ENCODE data around the gene LRRC74B. TPM values are rescaled to one million over a fixed set of nuclear protein-coding genes. Genes with fewer than 3 reads are reported as not detected.
"Not testable (repeated sequence)": the region's sequence is repeated elsewhere in the genome, so short reads cannot be mapped to it uniquely, and the experiment has no call there.

Gene LRRC74B, protein sequence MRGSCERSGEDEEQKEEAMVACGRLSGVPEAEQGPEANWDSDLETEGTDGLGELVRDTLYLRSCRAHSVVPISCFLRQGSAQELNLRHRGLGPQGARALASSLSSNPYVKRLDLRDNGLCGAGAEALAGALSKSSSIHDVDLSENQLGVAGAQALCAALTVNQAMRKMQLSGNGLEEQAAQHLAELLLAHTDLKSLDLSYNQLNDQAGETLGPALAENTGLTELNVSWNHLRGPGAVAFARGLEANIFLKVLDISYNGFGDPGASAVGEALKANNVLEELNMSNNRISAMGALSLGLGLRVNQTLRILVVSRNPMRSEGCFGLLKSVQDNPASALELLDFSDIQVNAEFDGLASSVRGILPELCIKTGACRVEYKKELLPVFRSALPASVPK
- not detected in 2 replicates for total RNA-seq (2014; rRNA removed; shearing (Covaris generic))

DNA sequence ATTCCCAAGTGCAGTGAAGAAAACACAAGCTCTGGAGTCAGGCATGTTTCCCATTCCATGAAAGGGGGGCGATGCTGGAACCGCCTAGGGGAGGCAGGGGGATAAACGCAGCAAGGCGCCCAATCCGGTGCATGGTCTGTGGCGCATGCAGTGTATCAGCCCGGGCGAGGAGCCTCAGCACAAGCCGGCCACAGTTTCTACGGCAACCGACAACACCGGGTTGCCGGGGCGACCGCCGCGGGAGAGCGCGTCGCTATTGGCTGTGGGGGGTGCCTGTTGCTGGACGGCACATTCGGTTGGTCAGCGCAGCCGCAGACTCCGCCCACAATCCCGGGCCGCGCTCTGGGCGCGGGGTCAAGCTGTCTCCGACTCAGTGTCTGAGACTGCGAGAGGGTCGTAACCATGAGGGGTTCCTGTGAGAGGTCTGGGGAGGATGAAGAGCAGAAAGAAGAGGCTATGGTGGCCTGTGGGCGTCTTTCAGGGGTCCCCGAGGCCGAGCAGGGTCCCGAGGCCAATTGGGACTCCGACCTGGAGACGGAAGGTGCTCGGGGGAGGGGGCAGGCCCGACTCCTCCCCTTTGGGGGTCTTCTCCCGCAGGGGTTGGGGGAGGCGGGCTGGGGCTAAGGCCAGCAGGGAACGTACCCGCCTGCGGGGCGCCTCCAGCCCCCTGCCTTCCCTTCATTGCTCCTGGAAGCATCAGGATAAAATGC, at the start of gene LRRC74B:
LRRC74B (plus strand) TSS at position 362 of the 710 bp plus-strand sequence; CDS start at position 403, 41 bp downstream.
- Histone ChIP-seq H3K27me3 (no peaks in the 10 kb centered on the region), H3K36me3 (no peaks in the 10 kb centered on the region), H3K9me3 (replicated peaks) (no peaks in the 10 kb centered on the region), H3K27ac (peak within 1 kb of the TSS; percentile 86), H3K4me1 (peaks cover 24% of the 10 kb centered on the region), H3K4me3 (peak within 1 kb of the TSS; percentile 63)
- peak; percentile 92 to 93 for DNase-seq

DNA sequence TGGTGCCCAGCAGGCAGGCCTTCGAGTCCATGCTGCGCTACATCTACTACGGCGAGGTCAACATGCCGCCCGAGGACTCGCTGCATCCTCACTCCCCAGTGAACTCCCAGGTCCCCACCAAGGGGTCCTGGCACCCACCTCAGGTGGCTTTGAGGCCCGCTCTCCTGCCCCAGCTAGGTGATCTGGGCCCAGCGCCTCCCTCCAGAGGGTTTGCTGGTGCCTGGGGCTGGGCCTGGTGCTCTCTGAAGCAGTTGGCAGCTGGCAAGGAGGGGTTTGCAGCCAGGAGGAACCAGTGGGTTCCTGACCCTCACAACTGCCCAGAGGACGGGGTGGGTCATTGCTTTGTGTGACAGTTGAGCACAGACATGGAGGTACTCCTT, 49.7 kb upstream of the LRRC74B start:
- Histone ChIP-seq H3K4me1 (peaks cover 6% of the 10 kb centered on the region; the same call in 1 of the 2 replicates), H3K27me3 (no peaks in the 10 kb centered on the region), H3K36me3 (peaks cover 9% of the 10 kb centered on the region), H3K4me3 (no peak overlapping the region), H3K27ac (no peak overlapping the region), H3K9me3 (replicated peaks) (no peaks in the 10 kb centered on the region)
- no peak for DNase-seq

DNA sequence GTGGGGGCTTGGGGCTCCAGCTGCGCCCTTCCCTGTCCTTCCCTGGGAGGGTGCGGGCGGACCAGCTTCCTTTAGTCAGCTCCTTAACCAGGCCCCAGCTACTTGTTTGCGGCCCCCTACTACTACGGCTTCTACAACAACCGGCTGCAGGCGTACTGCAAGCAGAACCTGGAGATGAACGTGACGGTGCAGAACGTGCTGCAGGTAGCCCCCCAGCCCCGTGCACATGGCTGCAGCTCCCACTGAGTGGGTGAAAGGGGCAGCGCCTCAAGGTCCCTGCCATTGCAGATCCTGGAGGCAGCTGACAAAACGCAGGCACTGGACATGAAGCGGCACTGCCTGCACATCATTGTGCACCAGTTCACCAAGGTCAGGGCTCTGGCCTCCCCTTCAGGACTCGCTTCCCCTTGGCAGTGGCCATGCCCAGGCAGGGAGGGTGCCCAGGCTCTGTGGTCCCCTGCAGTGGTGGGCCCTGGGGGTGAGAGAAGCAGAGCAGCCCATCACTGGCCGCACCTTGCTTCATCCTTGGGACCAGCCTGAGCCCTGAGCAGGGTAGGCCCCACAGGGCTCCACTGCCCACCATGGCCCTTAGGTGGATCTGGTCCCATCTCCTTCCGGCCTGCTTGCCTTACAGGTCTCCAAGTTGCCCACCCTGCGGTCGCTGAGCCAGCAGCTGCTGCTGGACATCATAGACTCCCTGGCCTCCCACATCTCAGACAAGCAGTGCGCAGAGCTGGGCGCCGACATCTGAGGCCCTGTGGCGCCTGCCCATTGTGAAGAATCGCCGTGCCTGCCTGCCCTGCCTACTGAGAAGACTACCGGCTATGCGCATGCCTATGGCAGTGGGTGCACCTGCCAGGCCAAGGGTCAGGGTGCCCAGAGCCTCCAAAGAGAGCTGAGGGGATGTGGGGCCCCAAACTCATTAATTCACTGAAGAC, 48.9 kb upstream of the LRRC74B start:
- H3K4me3 ChIP-seq, result no peak overlapping the region
- no peaks in the 10 kb centered on the region for H3K27me3 ChIP-seq
- no peak overlapping the region for H3K27ac ChIP-seq
- DNase-seq, result no peak
- peaks cover 6% of the 10 kb centered on the region; the same call in 1 of the 2 replicates for H3K4me1 ChIP-seq
- H3K9me3 ChIP-seq (replicated peaks), result no peaks in the 10 kb centered on the region
- H3K36me3 ChIP-seq, result peaks cover 9% of the 10 kb centered on the region

DNA sequence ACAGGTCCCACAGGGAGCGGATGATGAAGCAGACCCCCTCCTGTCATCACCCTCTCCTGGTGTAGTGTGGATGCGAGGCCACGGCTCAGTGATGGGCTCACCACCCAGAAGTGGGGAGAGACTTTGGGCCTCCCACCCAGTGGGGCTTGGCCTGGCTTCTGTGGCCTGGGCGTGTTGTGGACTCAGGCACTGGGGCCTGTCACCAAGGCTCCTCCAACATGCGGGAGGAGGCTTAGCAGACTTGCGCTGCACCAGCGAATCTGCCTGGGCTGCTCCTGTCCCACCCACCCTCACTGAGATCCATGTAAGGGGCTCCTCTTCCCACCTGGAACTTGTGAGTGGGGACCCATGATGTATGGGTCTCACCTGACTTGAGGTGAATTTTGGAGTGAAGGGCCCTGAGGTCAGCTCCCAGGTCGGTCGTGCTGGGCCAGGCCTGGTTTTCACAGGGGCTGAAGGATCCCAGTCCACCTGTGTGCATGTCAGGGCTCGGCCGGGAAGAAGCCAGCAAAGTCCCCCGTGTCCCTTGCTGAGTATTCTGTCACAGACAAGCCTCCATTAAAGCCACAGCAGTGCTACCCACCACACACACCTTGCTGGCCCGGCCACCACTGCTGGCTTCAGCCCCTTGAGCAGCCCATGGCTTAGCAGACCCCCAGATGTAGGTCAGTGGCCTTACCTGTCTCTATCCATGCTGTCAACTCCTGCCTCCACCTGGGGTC, 48.0 kb upstream of the LRRC74B start:
- Histone ChIP-seq H3K27ac (no peak overlapping the region), H3K9me3 (replicated peaks) (no peaks in the 10 kb centered on the region), H3K27me3 (no peaks in the 10 kb centered on the region), H3K36me3 (peaks cover 9% of the 10 kb centered on the region), H3K4me1 (peaks cover 6% of the 10 kb centered on the region; the same call in 1 of the 2 replicates), H3K4me3 (no peak overlapping the region)
- no peak for DNase-seq

DNA sequence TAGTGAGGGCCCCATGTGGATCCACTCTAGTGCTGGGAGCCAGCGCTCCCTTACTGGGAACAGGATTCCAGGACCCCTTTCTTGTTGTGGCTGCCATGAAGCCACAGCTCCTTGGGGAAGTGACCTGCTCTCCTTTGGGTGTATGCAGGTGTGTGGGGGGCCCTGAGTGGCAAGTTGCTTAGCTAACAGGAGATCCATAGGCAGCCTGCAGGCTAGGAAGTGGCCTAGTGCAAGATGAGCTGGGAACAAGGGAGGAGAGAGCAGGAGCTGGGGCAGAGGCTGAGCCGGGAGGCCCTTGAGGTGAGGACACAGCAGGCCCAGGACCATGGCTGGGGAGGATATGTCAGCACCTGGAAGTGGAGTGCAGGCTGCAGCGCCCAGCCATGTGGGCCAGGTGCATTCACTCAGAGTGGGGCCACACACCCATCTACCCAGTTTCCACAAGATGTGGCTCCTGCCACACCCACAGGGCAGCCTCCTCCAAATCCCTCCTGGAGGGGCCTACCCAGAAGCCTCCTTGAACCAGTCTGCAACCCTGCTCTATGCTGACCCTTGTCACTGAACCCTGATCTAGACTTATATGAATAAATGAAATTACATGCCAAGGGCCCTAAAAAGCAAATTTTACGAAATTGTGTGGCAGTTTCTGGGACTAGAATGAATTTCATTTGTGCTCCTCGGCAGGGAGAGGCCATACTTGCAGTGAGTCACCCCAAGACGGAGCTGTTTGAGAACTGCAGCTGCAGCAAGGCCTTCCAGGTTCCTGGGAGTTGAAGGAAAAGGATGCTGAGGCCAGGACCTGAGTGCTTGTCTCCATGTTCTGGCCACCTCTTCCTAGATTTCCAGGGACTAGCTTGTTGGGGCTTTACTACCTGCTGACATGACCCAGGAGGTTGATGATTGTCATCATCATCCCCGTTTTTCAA, 47.1 kb upstream of the LRRC74B start:
- peaks cover 7% of the 10 kb centered on the region for H3K4me1 ChIP-seq
- H3K27me3 ChIP-seq, result no peaks in the 10 kb centered on the region
- H3K27ac ChIP-seq, result no peak overlapping the region
- no peaks in the 10 kb centered on the region for H3K9me3 ChIP-seq (replicated peaks)
- no peak overlapping the region for H3K4me3 ChIP-seq
- H3K36me3 ChIP-seq, result peaks cover 9% of the 10 kb centered on the region
- no peak for DNase-seq

DNA sequence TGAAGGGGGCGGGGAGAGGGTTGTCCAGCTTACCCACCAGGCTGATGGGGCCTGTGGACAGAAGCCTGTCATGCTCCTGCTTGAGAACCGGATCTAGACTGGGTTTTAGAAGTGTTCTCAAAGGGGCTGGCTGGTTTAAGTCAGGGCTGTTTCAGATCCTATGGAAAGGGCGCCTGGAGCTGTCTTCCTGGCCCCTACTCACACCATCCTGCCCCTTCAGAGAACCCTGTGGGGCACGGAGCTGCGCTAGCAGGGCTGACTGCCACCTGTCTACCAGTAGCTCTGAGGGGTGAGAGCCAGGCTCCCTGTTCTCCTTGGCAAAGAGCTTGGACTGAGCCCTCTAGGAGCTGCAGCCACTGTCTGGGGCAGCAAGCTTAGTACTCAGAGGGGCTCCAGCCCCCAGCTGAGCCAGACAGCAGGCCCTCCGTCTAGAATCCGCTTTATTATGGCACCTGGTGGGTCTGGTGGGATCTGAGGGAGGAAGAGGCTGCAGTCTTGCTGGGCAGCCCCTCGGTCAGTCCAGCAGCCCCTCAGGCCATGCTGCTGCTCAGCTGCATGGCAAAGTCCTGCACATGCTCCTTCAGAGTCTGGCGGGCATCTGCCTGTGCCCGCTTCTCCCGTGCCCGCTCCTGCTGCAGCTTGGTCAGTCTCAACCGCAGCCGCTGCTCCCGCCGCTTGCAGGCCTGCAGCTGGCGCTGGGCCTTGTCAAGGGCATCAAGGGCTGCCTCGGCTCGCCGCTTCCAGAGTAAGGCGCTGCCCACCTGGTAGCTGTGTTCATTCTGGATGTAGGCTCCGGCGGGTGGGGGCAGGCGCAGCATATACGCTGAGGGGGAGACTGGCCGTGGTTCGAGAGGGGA, 46.2 kb upstream of the LRRC74B start:
- H3K36me3 ChIP-seq, result peaks cover 9% of the 10 kb centered on the region
- no peak overlapping the region for H3K4me3 ChIP-seq
- DNase-seq, result no peak
- H3K4me1 ChIP-seq, result peaks cover 10% of the 10 kb centered on the region
- H3K27me3 ChIP-seq, result no peaks in the 10 kb centered on the region
- no peaks in the 10 kb centered on the region for H3K9me3 ChIP-seq (replicated peaks)
- no peak overlapping the region for H3K27ac ChIP-seq

DNA sequence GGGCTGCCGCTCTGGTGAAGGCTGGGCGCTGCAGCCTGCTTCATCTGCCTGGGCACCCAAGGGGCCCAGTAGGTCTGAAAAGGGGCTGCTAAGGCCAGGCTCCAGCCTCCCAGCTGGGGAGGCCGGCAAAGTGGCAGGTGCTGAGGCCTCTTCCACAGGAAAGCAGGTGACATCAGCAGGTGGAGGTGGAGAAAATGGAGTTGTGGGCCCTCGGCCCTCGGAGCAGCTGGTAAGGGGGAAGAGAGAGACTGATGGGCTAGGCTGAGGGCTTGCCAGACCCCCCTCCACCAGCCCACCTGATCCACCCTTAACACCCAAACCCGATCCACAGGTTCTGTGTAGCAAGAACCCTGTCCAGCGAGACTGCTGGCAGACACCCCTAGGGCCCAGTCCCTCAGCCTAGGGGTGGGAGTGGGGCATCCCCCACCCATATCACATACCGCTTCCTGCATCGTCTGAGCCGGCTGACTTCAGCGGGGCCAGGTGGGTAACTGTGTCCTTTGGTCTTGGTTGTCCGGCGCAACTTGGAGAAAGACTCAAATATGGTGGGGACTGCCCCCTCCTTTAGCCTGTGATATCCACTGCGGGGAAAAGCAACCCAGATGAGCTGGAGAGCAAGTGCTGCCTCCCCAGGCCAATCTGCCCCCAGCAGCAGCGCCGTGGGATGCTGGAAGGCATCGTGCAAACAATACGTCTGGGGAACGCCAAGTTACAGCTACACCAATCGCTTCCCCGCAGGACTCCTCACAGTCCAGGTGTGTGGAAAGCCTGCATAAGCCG, 45.3 kb upstream of the LRRC74B start:
- Histone ChIP-seq H3K27ac (peak overlapping the region; percentile 98), H3K36me3 (peaks cover 10% of the 10 kb centered on the region)

DNA sequence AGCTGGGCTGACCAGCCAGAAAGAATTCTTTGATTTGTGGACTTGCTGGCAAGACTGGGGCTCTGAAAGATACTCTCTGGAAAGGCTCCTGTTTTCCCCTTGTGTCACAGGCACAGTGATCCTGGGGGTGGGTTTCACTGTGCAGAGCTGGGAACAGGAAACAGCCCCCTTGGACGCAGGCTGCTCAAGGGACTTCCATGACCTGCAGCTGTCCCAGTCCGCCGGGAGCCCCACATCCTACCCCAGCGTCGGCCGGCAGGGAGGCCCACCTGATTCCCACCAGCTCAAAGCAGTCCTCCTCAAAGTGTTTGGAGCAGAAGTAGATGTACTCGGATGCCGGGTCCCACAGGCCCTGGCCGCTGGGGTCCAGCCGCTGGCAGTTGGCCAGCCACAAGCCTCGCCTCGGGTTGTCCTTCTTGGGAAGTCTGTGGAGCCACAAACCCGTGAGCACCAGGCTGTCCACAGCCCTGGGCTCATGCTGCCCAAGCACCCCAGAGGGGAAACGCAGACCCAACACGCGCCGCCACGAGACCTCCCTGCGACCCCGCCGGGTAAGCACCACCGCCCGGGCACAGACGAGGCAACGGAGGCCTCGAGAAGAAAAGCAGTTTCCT, 44.7 kb upstream of the LRRC74B start:
- H3K9me3 ChIP-seq (replicated peaks), result no peaks in the 10 kb centered on the region
- peak overlapping the region; percentile 90 for H3K4me3 ChIP-seq
- H3K36me3 ChIP-seq, result peaks cover 13% of the 10 kb centered on the region
- no peaks in the 10 kb centered on the region for H3K27me3 ChIP-seq
- H3K27ac ChIP-seq, result peak overlapping the region; percentile 98
- peaks cover 10% of the 10 kb centered on the region for H3K4me1 ChIP-seq
- peak in 1 of 2 experiments; percentile 47 for DNase-seq

More for the DNA sequence above, 45.3 kb upstream of the LRRC74B start:
- H3K27me3 ChIP-seq, result no peaks in the 10 kb centered on the region
- no peak for DNase-seq
- no peaks in the 10 kb centered on the region for H3K9me3 ChIP-seq (replicated peaks)
- peaks cover 10% of the 10 kb centered on the region for H3K4me1 ChIP-seq
- H3K4me3 ChIP-seq, result peak overlapping the region; percentile 90

DNA sequence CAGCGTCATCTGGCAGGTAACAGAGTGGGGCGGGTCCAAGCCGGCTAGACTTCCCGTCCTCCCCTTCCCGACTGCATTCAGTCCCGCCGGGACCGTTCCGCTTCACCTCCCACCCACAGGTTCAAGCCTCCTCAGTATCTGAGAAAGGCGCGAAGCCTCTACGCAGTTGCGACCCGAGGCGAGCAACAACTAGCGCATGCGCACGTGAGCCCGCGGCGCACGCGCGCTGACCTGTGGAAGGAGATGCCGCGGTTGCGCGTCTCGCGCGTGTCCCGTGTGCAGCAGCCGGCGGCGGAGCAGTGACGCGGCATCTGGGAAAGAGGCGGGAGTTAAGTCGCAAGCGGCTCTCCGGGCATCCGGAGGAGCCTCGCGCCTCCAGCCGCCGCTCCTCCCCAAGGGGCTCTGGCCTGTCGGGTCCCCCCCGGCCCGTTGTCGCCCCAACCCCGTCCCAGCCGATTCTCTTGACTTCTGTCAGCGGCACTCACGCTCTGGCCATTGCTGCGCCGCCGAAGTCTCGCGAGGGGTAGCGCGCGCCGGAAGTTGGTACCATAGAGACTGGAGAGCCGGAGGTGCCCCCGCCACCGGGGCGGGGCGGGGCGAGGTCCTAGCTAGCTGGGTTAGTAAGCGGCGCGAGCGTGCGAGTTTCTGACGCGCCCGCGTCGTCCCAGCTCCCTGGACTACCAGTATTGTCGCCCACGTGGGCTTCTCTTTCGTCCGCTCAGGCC, 44.0 kb upstream of the LRRC74B start, which contains the start of gene THAP7:
THAP7 (minus strand) TSS at position 518 of the 725 bp plus-strand sequence; CDS start at position 311, 207 bp downstream.
- Histone ChIP-seq H3K9me3 (replicated peaks) (no peaks in the 10 kb centered on the region), H3K4me1 (peaks cover 10% of the 10 kb centered on the region), H3K36me3 (peaks cover 17% of the 10 kb centered on the region), H3K27me3 (no peaks in the 10 kb centered on the region), H3K4me3 (peak within 1 kb of the TSS; percentile 90), H3K27ac (peak within 1 kb of the TSS; percentile 98)
- DNase-seq, result peak; percentile 97

DNA sequence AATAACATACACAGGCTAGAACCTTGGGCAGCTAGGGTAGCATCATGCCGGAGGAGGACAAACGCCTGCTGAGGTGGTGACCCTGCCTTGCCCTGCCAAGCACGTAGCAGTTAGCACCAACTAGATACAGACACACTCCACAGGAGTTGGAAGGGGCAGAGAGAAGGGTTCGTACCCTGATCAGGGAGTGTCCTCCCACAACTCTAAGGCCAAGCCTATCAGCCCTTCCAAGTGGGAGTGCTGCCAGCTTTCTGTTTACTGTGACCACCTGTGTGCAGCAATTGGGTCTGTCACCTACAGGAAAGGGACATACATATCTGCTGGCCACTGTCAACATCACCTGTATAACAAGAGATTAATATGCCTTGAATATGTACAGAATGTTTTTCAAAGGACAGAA, 42.0 kb upstream of the LRRC74B start:
- H3K9me3 ChIP-seq (replicated peaks), result no peaks in the 10 kb centered on the region
- H3K4me3 ChIP-seq, result no peak overlapping the region
- DNase-seq, result no peak
- no peak overlapping the region for H3K27ac ChIP-seq
- H3K4me1 ChIP-seq, result peaks cover 10% of the 10 kb centered on the region
- no peaks in the 10 kb centered on the region for H3K27me3 ChIP-seq
- H3K36me3 ChIP-seq, result peaks cover 30% of the 10 kb centered on the region

DNA sequence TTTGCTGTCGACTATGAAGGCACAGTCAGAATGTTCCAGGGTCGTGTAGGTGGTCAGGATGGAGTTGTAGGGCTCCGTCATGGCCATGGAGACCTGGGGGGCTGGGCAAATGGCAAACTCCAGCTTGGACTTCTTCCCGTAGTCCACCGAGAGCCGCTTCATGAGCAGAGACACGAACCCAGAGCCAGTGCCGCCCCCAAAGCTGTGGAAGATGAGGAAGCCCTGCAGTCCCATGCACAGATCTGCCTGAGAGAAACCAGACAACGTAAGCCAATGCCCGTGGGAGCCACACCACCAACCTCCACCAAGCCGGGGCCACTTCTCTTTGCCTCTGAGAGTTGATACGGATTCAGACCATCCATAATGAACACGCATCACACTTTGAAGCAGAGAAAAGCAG, 36.5 kb upstream of the LRRC74B start:
- H3K4me1 ChIP-seq; H3K27ac ChIP-seq; H3K4me3 ChIP-seq; H3K27me3 ChIP-seq; DNase-seq; H3K9me3 ChIP-seq (replicated peaks): not testable (repeated sequence)
- peaks cover 25% of the 10 kb centered on the region for H3K36me3 ChIP-seq
